Small intestine (tissue), 7 donors: Measurements from ENCODE around the gene SNRNP35. TPM values are rescaled to one million over a fixed set of nuclear protein-coding genes. Genes with fewer than 3 reads are reported as not detected.
"Not testable (repeated sequence)": the region's sequence is repeated elsewhere in the genome, so short reads cannot be mapped to it uniquely, and the experiment has no call there.

Experiments
- DNase-seq, 2 donors: peaks; one replicate each; pipeline versions ENCODE4 v3.0.0 to v3.0.0-alpha.2; 2013
- FAIRE-seq: peaks from 2 replicates; lab custom pipeline; 2012; peaks lifted over from hg19 to GRCh38; lab: Jason Lieb, UNC
- H3K27ac ChIP-seq, 3 donors: one replicate each; pipeline ENCODE4 v1.5.1; 2013; ENCODE audit warnings: low read length in 2 of 3, mild to moderate bottlenecking in 2 of 3, control low read depth in 1 of 3, inconsistent platforms in 1 of 3, low read depth in 1 of 3, moderate library complexity in 1 of 3
- H3K27me3 ChIP-seq, 3 donors: one replicate each; pipeline ENCODE4 v1.6.1; 2013; ENCODE audit warnings: low read length in 3 of 3, inconsistent platforms in 1 of 3; ENCODE audit not compliant: control insufficient read depth in 3 of 3, insufficient read depth in 3 of 3
- H3K36me3 ChIP-seq, 3 donors: one replicate each; pipeline ENCODE4 v1.6.1; 2013; ENCODE audit warnings: low read length in 3 of 3, inconsistent platforms in 1 of 3, low read depth in 1 of 3, mild to moderate bottlenecking in 1 of 3, moderate library complexity in 1 of 3; ENCODE audit not compliant: control insufficient read depth in 3 of 3, insufficient read depth in 2 of 3
- H3K4me1 ChIP-seq, 3 donors: one replicate each; pipeline ENCODE4 v1.6.1; 2013; ENCODE audit warnings: low read length in 2 of 3, inconsistent platforms in 1 of 3, low read depth in 1 of 3, mild to moderate bottlenecking in 1 of 3, moderate library complexity in 1 of 3; ENCODE audit not compliant: control insufficient read depth in 3 of 3, insufficient read depth in 2 of 3
- H3K4me3 ChIP-seq, 3 donors: one replicate each; pipeline ENCODE4 v1.5.1; 2013; ENCODE audit warnings: low read length in 3 of 3, control low read depth in 1 of 3, inconsistent platforms in 1 of 3, low read depth in 1 of 3, mild to moderate bottlenecking in 1 of 3, moderate library complexity in 1 of 3
- H3K9me3 ChIP-seq, 2 donors: one replicate each; pipeline ENCODE4 v1.6.1; 2013; ENCODE audit warnings: low read depth in 1 of 2, low read length in 1 of 2; ENCODE audit not compliant: control insufficient read depth in 2 of 2, insufficient read depth in 1 of 2
- WGBS, 3 donors: extraction: QIAGEN DNeasy Blood & Tissue Kit; methylation state at CpG; one replicate each; pipeline ENCODE4 v1.1.7; 2013; 5-methylcytosine and 5-hydroxymethylcytosine counted together
- polyA plus RNA-seq, 4 donors: library from polyadenylated mRNA; stranded (reverse) in 3 of 4; unstranded in 1 of 4; fragments of 200-250 nt in 3 of 4; fragments of 120-200 nt in 1 of 4; gene quantifications; one replicate each; pipeline versions ENCODE4 v1.2.1 to v1.2.3, GENCODE V29; 2013
- donor health status: healthy with polysubstance abuse.
- donor health status: control.
- donor health status: control.
- donor health status: Bipolar disorder and iron deficiency.
- donor health status: healthy.

The SNRNP35 gene
- polyA plus RNA-seq, 4 donors = 25.0 to 51.4 (median 31.8) TPM

DNA sequence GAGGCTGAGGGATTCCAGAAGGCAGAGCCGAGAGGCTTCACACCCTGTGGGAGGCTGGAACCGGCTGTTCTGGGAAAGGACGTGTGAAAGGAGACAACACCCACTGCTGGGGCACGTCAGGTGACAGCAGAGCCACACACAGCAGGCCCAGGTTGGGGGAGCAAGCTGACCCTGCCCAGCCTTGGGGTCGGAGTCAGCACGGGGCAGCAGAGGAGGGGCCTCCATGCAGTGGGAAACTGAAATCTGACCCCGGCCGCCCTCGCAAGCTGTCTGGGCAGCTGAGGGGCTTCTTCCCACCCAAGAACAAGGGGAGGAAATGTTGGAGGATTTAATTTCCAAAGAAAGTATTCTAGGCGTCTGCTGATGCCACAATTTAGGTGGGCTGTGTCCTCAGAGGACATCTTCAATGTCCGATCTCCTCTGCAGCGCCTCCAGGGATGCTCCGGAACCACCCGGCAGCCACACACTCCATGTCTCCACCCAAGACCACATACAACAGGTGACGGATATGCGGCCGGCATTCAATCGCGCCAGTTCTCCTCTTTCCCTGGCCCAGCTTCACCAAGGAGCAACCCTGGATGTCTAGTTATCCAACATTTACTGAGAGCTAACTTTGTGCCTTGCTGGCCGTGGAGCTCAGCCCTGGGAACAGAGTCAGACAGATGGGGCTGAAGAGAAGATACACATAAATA lies 30.7 kb downstream of the SNRNP35 start:
- no peaks in the 10 kb centered on the region for H3K27me3 ChIP-seq
- H3K36me3 ChIP-seq = peaks cover 0 to 10% (median 0%) of the 10 kb centered on the region in 3 donors
- no peak overlapping the region for H3K4me3 ChIP-seq
- H3K9me3 ChIP-seq = no peaks in the 10 kb centered on the region
- WGBS, 3 donors = 79 to 84% (median 84%) methylated on average over 20 of the region's 20 CpGs
- no peak overlapping the region for H3K27ac ChIP-seq
- no peaks in the 10 kb centered on the region for H3K4me1 ChIP-seq
- DNase-seq (no peak), FAIRE-seq (no peak)

DNA sequence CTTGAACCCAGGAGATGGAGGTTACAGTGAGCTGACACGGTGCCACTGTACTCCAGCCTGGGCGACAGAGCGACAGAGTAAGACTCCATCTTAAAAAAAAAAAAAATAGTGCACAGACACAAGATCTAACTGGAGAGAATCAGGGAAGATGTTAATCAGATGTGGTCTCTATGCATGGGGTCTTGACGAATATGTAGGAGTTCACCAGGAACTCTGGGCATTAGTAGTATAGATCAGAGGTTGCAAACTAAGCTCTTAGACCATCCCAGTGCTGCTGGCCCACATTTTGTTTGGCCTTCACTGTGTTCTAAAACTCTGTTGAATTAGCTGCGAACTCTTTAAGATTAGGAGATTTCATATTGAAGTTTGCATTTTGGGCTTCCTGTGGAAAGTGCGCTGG lies 31.6 kb downstream of the SNRNP35 start:
- H3K27ac ChIP-seq = no peak overlapping the region
- H3K4me1 ChIP-seq = no peaks in the 10 kb centered on the region
- no peak overlapping the region for H3K4me3 ChIP-seq
- 87 to 98% (median 97%) methylated on average over 6 of the region's 6 CpGs for WGBS, 3 donors
- FAIRE-seq = no peak
- DNase-seq = no peak
- H3K36me3 ChIP-seq = peaks cover 0 to 12% (median 0%) of the 10 kb centered on the region in 3 donors
- H3K9me3 ChIP-seq = no peaks in the 10 kb centered on the region
- no peaks in the 10 kb centered on the region for H3K27me3 ChIP-seq

DNA sequence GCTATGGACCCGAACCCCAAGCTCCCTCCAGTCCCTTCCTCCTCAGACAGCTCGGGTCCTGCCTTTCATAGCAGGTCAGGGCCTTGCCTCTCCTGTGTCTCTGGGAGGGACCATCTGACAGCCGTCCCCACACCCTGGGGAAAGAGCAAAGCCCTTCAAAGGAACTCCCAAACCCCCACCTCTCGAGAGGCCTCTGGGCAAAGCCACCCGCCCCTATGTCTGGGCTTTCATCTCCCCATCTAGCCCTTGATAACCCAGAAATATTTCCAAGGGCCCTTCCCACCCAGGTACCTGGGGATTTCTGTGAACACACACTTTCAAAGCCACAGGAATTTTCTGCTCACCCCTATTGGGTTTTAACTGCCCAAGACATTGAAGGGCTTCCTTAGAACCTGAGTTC lies 32.1 kb downstream of the SNRNP35 start:
- Histone ChIP-seq H3K4me3 (no peak overlapping the region), H3K9me3 (no peaks in the 10 kb centered on the region), H3K36me3 (peaks cover 0 to 14% (median 0%) of the 10 kb centered on the region in 3 donors), H3K4me1 (no peaks in the 10 kb centered on the region), H3K27ac (no peak overlapping the region), H3K27me3 (no peaks in the 10 kb centered on the region)
- 72 to 80% (median 77%) methylated on average over 5 of the region's 5 CpGs for WGBS, 3 donors
- DNase-seq (no peak), FAIRE-seq (no peak)

DNA sequence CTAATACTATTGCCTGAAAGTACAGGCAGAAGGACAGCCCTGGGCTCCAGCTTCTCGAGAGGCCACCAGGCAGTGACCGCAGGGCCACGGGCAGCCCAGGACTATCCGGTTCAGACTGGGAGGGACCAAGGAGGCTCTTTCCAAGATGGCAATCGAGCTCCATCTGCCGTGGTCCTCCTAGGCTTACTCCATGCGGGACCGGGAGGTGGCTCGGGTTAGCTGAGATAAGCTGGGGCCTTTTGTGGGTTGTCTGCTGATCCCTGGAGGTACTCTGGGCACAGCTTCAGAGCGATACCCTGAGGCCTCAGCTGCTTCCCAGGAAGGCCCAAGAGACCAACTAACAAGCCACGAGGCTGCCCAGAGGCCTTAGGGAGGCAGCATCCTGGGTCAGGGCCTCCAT lies 33.1 kb downstream of the SNRNP35 start:
- Histone ChIP-seq H3K27ac (no peak overlapping the region), H3K4me3 (no peak overlapping the region), H3K9me3 (no peaks in the 10 kb centered on the region), H3K27me3 (no peaks in the 10 kb centered on the region), H3K4me1 (no peaks in the 10 kb centered on the region), H3K36me3 (peaks cover 0 to 8% (median 0%) of the 10 kb centered on the region in 3 donors)
- WGBS, 3 donors = 83 to 91% (median 86%) methylated on average over 10 to 11 of the region's 11 CpGs
- FAIRE-seq (no peak), DNase-seq (no peak)

DNA sequence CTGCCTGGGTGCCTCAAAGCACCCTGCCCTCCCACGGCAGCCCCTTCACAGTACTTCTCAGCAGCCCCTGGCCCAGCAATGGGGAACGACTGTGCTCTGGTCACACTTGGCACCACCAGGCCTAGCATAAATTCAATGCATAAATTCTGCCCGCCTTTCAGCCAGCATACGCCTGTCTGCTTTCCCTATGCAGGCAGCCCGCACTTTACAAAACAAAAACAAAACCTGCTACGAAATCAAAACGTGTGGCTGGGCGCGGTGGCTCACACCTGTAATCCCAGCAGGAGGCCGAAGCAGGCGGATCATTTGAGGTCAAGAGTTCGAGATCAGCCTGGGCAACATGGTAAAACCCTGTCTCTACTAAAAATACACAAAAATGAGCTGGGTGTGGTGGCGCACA lies 33.5 kb downstream of the SNRNP35 start:
- FAIRE-seq (no peak), DNase-seq (no peak)
- no peak overlapping the region for H3K27ac ChIP-seq
- no peaks in the 10 kb centered on the region for H3K4me1 ChIP-seq
- H3K4me3 ChIP-seq = no peak overlapping the region
- whole genome bisulfite sequencing, 3 donors = 89 to 91% (median 90%) methylated on average over 13 of the region's 13 CpGs
- H3K27me3 ChIP-seq = no peaks in the 10 kb centered on the region
- peaks cover 0 to 8% (median 0%) of the 10 kb centered on the region in 3 donors for H3K36me3 ChIP-seq
- no peaks in the 10 kb centered on the region for H3K9me3 ChIP-seq

DNA sequence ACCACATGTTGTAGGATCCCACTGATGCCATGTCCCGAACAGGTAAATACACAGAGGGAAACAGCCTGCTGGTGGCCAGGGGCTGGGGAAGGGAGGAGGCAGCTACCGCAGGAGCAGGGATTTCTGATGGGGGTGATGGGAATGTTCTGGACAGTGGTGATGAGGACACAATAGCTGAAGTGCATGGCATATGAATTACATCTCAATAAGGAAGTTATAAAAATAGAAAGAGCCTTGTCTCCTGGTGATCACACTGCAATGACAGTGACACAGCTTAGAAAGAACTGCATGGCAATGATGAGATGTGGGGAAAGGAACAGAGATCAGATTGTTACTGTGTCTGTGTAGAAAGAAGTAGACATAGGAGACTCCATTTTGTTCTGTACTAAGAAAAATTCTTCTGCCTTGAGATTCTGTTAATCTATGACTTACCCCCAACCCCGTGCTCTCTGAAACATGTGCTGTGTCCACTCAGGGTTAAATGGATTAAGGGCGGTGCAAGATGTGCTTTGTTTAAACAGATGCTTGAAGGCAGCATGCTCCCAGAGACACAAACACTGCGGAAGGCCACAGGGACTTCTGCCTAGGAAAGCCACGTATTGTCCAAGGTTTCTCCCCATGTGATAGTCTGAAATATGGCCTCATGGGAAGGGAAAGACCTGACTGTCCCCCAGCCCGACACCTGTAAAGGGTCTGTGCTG lies 34.5 kb downstream of the SNRNP35 start:
- WGBS, 3 donors = 80 to 84% (median 81%) methylated on average over 6 to 7 of the region's 7 CpGs
- not testable (repeated sequence) for FAIRE-seq, H3K27ac ChIP-seq, H3K27me3 ChIP-seq, H3K4me1 ChIP-seq, H3K9me3 ChIP-seq, H3K4me3 ChIP-seq, DNase-seq
- peaks cover 0 to 18% (median 0%) of the 10 kb centered on the region in 3 donors for H3K36me3 ChIP-seq

DNA sequence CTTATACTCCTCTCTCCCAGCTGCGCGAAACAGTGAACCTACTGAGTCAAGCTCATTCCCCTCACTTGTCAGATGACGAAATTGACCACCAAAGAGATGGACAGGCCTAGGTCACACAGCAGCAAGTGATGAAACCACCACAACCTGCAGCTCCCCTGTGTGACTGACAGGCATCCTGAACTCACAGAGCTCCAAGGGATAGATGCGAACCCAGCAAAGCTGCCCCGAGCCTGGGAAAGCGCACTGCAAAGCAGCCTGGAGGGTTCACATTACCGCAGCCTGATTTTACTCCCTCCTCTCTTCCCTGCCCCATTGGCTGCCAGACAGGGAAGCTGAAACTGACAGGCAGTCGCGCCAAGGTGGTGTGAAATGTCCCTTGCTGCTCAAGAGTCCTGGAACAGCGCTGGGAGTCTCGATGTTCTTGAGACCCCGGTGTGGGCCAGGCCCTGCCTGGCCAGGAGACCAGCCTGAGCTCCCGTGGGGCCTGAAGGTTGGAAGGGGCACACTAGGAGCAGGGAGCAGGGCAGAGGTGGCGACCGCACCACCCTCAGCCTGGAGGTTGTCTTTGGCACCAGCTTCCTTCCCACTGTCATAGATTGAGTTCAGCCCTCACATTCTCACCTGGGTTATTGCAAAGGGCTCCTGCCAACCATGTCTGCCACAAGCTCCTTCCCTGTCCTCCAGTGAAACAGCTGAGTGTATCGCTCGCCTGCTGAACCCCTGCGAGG lies 36.3 kb downstream of the SNRNP35 start:
- FAIRE-seq (no peak), DNase-seq (no peak)
- Histone ChIP-seq H3K27ac (no peak overlapping the region), H3K27me3 (no peaks in the 10 kb centered on the region), H3K36me3 (peaks cover 0 to 32% (median 0%) of the 10 kb centered on the region in 3 donors), H3K4me3 (no peak overlapping the region), H3K4me1 (no peaks in the 10 kb centered on the region), H3K9me3 (no peaks in the 10 kb centered on the region)
- WGBS, 3 donors = 89 to 95% (median 91%) methylated on average over 18 of the region's 18 CpGs

DNA sequence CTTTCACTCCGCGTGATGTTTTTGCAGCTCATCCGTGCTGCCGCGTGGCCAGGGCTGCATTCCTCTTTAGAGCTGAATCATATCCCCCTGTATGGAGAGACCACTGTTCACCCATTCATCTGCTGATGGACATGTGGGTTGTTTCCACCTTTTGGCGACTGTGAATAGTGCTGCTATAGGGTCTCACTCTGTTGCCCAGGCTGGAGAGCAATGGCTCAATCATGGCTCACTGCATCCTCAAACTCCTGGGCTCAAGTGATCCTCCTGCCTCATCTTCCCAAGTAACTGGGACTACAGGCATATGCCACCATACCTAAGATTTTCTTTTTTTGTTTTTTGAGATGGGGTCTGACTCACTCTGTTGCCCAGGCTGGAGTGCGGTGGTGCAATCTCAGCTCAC lies 39.1 kb downstream of the SNRNP35 start:
- Histone ChIP-seq H3K4me3 (no peak overlapping the region), H3K9me3 (no peaks in the 10 kb centered on the region), H3K27me3 (no peaks in the 10 kb centered on the region), H3K36me3 (peaks cover 0 to 36% (median 0%) of the 10 kb centered on the region in 3 donors), H3K27ac (no peak overlapping the region), H3K4me1 (no peaks in the 10 kb centered on the region)
- FAIRE-seq = no peak
- DNase-seq = no peak
- 96 to 99% (median 99%) methylated on average over 7 of the region's 7 CpGs for WGBS, 3 donors
